GM19238 (cell line): ENCODE results near the gene DDX42.
"Not testable (repeated sequence)": the region's sequence is repeated elsewhere in the genome, so short reads cannot be mapped to it uniquely, and the experiment has no call there.

Experiments used
- DNase-seq: peaks from one replicate; pipeline ENCODE4 v3.0.0; 2011; ENCODE audit warnings: low spot score; ENCODE audit not compliant: insufficient read length

The DDX42 gene

GRCh38 chr17:63837480-63837879, 63.5 kb downstream of the DDX42 start:
- DNase-seq: no peak

DNA sequence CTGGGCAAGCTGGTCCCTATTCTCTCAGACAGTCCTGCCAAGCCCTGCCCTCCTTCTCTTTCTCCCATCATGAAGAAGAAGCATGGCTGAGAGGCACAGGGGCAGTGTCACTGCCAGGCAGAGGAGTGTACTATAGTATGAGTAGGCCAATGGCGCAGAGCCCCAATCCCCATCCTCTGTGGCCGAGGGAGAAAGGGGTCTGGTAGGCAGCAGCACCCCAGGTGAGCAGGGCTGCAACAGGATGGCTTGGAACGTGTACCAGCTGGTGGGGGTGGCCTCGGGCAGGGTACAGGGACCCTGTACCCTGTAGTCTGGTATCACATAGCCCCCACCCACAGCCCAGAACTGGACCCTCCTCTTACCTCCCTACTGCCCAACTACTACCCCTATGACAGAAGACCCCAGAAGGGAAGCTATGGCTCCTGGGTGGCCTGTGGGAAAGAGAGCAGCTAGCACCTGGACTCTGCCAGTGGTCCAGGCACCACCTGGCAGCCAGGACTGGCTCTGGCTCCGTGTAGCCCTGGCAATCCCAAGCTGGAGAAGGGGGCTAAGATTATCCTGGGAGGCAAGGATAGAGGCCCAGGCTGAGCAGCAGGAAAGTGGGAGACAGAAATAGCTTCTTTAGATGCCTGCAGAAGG, 64.1 kb downstream of the DDX42 start:
- no peak for DNase-seq

- no peak for DNase-seq
Measured at GRCh38 chr17:63838631-63839171, 64.7 kb downstream of the DDX42 start.

DNA sequence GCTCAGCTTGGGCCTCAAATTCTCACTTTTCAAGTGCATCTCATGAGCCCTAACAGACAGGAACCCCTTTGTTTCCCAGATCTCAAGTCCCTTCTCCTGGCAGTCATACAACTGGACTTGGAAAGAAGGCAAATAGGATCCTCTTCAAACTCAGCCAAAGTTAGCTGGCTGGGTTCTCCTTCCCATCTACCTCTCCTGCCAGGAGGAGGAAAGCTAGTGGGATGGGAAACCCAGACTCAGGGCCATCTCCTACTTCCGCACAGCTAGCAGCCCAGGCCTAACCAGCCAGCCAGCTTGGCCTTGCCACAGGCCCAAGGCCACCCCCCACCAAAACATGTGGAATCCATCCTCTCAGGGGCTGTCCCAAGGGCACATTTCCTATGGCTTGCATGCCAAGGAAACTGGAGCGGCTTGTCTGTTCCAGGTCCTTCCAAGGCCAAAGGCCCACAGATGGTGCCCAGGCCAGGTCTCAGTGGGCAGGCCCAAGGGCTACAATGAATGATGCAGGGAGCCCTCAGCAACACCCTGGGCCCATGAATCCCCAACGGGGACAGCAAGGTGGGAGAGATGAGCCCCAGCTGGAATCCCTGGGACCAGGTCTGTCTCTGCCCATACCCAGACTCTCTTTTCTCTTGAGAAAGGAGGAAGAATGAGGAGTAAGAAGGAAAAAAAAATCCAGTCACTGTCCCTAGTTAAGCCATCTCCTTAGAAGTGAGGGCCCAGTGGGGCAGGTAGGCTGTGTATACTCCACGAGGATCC, 66.8 kb downstream of the DDX42 start:
- DNase-seq: no peak

- no peak for DNase-seq
Measured at GRCh38 chr17:63841350-63842172, 67.6 kb downstream of the DDX42 start.

GRCh38 chr17:63842173-63842539, 68.2 kb downstream of the DDX42 start:
- peak; percentile 27 for DNase-seq

DNA sequence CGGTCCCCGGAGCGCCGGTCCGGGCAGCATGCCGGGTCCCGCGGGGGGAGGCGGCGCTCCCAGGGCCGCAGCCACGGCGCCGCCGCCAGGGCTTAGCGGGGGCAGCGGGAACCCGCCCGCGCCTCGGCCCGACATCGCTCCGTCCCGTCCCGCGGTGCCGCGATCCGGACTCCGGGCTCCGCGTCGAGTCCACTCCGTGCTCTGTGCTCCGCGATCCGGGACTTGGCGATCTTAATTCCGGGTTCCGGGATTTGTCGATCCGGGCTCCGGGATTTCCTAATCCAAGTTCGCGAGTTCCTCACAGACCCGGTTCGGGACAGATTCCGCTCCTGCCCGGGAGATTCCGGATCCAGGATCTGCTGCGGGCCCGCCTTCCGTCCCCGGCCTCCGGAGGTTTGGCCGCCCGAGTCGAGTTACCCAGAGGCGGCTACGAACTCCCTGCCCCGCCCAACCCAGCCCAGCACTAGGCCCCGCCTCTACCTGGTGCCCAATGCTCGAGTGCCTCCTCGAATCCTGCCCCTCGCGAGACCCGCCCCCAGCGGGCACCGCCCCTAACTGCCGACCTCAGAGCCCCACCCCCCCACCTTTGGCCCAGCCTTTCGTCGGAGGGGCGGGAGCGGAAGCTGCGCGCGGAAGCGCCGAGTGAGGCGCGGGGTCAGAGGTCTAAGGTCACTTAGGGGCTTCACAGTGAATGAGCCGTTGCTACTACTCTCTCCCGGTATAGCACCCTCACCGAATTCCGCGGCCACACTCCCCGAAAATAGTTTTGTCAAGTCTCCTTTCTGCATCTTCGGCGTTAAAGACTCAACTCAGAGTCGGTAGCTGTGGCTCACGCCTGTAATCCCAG, 68.8 kb downstream of the DDX42 start, which contains the start of gene SMARCD2:
Gene SMARCD2, minus strand, starts transcription at position 146 of the 847 bp plus-strand sequence. Its CDS starts 11 bp downstream, at position 135.
- peak; percentile 94 for DNase-seq

DNA sequence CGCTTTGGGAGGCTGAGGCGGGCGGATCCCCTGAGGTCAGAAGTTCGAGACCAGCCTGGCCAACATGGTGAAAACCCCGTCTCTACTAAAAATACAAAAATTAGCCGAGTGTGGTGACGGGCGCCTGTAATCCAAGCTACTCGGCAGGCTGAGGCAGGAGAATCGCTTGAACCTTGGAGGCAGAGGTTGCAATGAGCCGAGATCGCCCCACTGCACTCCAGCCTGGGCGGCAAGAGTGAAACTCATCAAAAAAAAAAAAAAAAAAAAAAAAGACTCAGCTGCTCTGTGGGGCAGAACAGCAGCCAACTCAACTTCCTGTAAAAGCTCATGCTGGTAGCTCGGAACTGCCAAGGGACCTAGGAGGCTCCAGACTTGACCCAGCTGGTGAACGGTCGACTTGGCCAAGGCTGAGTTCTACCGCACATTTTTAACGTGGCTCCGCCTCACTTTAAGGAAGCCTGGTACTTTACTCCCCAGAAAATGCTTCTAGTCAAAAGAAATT, 69.5 kb downstream of the DDX42 start:
- DNase-seq: peak; percentile 52

DNA sequence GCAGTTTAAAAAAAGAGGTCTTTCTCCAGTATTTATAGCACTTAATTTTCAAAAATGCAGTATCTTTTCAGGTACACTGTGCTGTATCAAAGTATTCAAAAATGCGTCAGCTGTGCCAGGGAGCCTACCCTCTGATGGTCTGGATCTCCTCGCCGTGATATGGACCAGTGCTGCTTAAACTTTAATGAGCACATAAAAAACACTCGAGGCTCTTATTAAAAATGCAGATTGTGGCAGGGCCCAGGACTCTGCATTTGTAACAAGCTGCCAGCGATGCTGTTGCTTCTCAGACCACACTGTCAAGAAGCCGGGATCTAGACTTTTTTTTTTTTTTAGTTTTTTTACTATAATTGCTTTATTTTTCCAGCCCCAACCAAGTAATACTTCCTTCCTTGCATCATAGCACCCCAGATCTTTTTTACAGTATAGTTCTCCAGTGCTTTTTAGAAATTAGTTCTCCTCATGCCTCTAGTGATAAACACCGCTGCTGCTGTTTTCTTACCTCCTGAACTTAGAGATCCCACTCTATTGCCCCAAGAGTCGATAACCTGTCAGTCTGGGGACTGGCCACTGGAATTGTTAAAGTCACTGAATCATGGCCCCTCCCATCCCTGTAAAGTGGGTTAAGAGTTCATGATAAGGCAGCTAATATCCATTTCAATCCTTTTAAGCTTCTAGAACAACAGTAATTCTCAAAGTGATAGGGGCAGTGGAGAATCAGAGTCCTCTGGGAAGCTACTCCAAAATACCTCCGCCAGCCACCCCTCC, 70.1 kb downstream of the DDX42 start:
- no peak for DNase-seq

DNA sequence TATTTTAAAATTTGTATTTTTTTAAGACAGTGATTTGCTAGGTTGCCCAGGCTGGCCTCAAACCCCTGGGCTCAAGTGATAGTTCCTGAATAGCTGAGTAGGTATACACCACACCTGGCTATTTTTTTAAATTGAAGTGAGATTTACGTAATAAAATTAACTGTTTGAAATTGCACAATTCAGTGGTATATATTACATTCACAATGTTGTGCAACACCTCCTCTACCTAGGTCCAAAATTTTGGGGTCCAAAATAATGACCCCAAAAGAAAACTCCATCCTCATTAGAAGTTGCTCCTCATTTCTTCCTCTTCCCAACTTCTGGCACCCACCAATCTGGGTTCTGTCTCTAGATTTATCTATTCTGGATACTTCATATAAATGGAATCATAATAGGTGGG, 71.5 kb downstream of the DDX42 start:
- DNase-seq: no peak

DNA sequence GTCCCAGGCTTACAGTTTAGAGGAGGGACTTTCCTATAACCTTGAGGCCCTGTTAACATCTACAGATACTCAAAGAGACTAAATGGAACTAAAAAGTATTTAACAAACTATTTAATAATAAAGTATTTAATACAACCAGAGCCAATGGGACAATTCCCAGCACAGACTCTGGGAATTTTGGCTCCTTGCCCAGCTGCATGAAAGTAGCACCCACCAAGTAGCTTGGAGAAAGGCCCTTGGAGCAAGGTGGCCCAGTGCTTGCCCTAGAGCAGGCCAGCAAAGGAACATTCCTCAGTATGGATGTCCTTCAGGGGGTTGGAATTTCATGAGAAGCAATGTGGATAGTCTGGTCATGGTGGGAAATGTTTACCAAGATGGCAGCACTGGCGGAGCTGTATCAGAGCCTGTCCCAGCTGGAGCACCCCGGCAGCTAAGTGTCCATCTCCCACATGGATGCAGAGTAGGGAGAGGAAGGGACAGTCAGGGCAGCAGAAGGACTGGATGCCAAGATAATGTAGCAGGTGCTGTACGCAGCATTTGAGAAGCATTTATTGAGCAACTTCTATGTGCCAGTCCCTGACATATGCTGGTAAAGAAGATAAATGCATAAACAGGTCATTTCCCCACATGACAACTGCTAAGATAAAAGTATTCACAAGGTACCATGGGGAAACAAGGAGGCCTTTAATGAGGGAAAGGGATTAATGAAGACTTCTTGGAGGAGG, 73.7 kb downstream of the DDX42 start:
- DNase-seq: no peak

- peak; percentile 96 for DNase-seq
Measured at GRCh38 chr17:63848834-63849689, 75.1 kb downstream of the DDX42 start.

DNA sequence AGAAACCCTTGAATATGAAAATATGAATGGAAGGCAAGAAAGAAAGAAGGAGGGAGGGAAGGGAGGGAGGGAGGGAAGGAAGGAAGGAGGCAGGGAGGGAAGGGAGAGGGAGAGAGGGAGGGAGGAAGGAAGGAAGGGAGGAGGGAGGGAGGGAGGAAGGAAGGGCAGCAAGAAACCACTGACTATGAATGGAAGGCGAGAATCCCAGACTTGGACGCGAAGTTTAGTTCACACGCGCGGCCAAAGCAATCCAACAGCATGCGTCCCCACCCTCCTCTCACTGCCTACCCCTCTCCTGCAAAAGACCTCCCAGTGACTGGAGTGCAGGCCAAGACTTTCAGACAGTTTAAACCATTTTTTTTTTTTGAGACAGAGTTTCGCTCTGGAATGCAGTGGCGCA, 76.4 kb downstream of the DDX42 start:
- no peak for DNase-seq

DNA sequence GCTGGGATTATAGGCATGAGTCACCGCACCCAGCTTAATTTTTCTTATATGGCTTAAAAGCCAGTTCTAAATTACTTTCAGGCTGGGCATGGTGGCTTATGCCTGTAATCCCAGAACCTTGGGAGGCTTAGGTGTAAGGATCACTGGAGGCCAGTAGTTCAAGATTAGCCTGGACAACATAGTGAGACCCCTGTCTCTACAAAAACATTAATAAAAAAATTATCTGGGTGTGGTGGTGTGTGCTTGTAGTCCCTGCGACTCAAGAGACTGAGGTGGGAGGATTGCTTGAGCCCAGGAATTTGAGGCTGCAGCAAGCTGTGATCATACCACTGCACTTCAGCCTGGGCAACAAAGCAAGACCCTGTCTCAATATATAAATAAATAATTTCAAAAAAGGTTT, 79.3 kb downstream of the DDX42 start:
- no peak for DNase-seq

GRCh38 chr17:63854709-63855108, 80.7 kb downstream of the DDX42 start:
- DNase-seq: no peak

DNA sequence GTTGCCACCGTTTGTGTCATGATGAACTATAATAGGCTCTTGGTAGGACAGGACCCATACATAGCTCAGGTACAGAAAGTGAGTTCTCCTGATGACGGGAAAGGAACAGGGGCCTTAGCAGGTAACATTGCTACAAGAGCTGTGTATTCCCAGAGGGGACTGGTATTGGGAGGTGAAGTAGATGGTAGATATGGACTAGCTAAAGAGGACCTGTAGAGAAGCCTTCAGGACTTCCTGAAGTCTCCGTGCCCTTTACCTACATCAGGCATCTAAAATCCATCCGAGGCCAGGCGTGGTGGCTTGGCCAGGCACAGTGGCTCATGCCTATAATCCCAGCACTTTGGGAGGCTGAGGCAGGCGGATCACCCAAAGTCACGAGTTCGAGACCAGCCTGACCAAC, 81.2 kb downstream of the DDX42 start:
- DNase-seq: no peak

DNA sequence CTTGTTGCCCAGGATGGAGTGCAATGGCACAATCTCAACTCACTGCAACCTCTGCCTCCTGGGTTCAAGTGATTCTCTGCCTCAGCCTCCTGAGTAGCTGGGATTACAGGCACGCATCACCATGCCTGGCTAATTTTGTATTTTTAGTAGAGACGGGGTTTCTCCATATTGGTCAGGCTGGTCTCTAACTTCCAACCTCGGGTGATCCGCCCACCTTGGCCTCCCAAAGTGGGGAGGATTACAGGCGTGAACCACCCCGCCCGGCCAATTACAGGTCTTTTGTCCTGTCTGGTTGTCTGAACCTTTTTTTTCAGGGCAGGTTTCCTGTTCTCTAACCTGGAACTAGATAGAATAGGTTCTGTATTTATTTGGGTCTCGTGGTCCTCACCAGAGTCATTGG, 82.5 kb downstream of the DDX42 start:
- not testable (repeated sequence) for DNase-seq

- no peak for DNase-seq
Measured at GRCh38 chr17:63859257-63859656, 85.3 kb downstream of the DDX42 start.
